Choroid plexus epithelial cell (primary cell): ENCODE data around the gene TRIM67.

Experiments
- DNase-seq: peaks from one replicate; pipeline ENCODE4 v3.0.0-alpha.2; 2010; ENCODE audit warnings: low read depth
- H3K4me3 ChIP-seq: 2 replicates; pipeline ENCODE4 v1.5.1; 2011; ENCODE audit warnings: low read depth, mild to moderate bottlenecking, control low read depth, low read length, moderate library complexity
- CTCF ChIP-seq: conservative IDR thresholded peaks from 2 replicates; pipeline ENCODE4 v1.5.1; 2011; ENCODE audit warnings: low read depth, mild to moderate bottlenecking, control low read depth, inconsistent platforms, low read length, moderate library complexity

Gene TRIM67

GRCh38 chr1:231188768-231189167 is 26.9 kb downstream of the TRIM67 start:
- no peak overlapping the region for H3K4me3 ChIP-seq
- no peak for DNase-seq
- TF ChIP-seq CTCF = no peak

GRCh38 chr1:231189683-231190270 is 27.9 kb downstream of the TRIM67 start:
- no peak for DNase-seq
- no peak for TF ChIP-seq CTCF
- no peak overlapping the region for H3K4me3 ChIP-seq

- H3K4me3 ChIP-seq = no peak overlapping the region
- no peak for TF ChIP-seq CTCF
- DNase-seq = no peak
These were observed 28.6 kb downstream of the TRIM67 start for GRCh38 chr1:231190456-231190855.

- no peak for TF ChIP-seq CTCF
- peak; percentile 14 for DNase-seq
- no peak overlapping the region for H3K4me3 ChIP-seq
These were observed 30.8 kb downstream of the TRIM67 start for GRCh38 chr1:231192620-231193163.

GRCh38 chr1:231193710-231194340 is 32.0 kb downstream of the TRIM67 start:
- no peak overlapping the region for H3K4me3 ChIP-seq
- DNase-seq = no peak
- no peak for TF ChIP-seq CTCF

GRCh38 chr1:231194476-231194842 is 32.6 kb downstream of the TRIM67 start:
- DNase-seq = no peak
- TF ChIP-seq CTCF = no peak
- H3K4me3 ChIP-seq = no peak overlapping the region

- no peak for DNase-seq
These were observed 33.1 kb downstream of the TRIM67 start for GRCh38 chr1:231194843-231195516.

More at GRCh38 chr1:231194843-231195516, 33.1 kb downstream of the TRIM67 start:
- TF ChIP-seq CTCF = no peak
- H3K4me3 ChIP-seq = no peak overlapping the region
